Sigmoid colon (tissue), 7 donors: ENCODE data around the gene KRTAP5-9. TPM values are rescaled to one million over a fixed set of nuclear protein-coding genes. Genes with fewer than 3 reads are reported as not detected.
A peak's percentile ranks its signal among the peaks of the same experiment; 100 is the strongest.
"Not testable (repeated sequence)": the region's sequence is repeated elsewhere in the genome, so short reads cannot be mapped to it uniquely, and the experiment has no call there.

Experiments
- DNase-seq: peaks from one replicate; pipeline ENCODE4 v3.0.0-alpha.2; 2019
- H3K27ac ChIP-seq, 4 donors: fragments of 200-600 bp; sonication (generic); one replicate each; pipeline ENCODE4 v1.5.1; 2016 to 2019; ENCODE audit warnings: mild to moderate bottlenecking in 1 of 4
- H3K27me3 ChIP-seq, 3 donors: fragments of 200-600 bp; sonication (generic); one replicate each; pipeline ENCODE4 v1.5.1; 2019; ENCODE audit warnings: mild to moderate bottlenecking in 1 of 3
- H3K36me3 ChIP-seq, 4 donors: fragments of 200-600 bp; sonication (generic); one replicate each; pipeline ENCODE4 v1.5.1; 2016 to 2019
- H3K4me1 ChIP-seq, 4 donors: fragments of 200-600 bp; sonication (generic); one replicate each; pipeline ENCODE4 v1.5.1; 2017 to 2019
- H3K4me3 ChIP-seq, 4 donors: fragments of 200-600 bp; sonication (generic); one replicate each; pipeline ENCODE4 v1.5.1; 2017 to 2019; ENCODE audit warnings: mild to moderate bottlenecking in 2 of 4, moderate library complexity in 1 of 4
- H3K9me3 ChIP-seq, 4 donors: fragments of 200-600 bp in 3 of 4; sonication (generic) in 3 of 4; one replicate each; pipeline versions ENCODE4 v1.5.1 to v1.6.1; 2013 to 2019
- CTCF ChIP-seq, 4 experiments: fragments of 450-650 bp in 3 of 4; fragments of 200-600 bp in 1 of 4; IDR thresholded peaks; one replicate each; pipeline ENCODE4 v1.5.1; 2016 to 2019; ENCODE audit warnings: antibody characterized with exemption in 4 of 4, mild to moderate bottlenecking in 3 of 4, moderate library complexity in 2 of 4
- EP300 ChIP-seq, 4 donors: sonication (generic); formaldehyde crosslinking; IDR thresholded peaks; one replicate each; pipeline ENCODE4 v1.6.1; 2017; ENCODE audit warnings: antibody characterized with exemption in 4 of 4
- POLR2A ChIP-seq, 2 donors: fragments of 450-650 bp; IDR thresholded peaks; one replicate each; pipeline ENCODE4 v1.6.1; 2016; ENCODE audit warnings: antibody characterized with exemption in 2 of 2, mild to moderate bottlenecking in 2 of 2, moderate library complexity in 2 of 2
- POLR2AphosphoS5 ChIP-seq, 4 donors: sonication (generic); formaldehyde crosslinking; IDR thresholded peaks; one replicate each; pipeline ENCODE4 v1.6.1; 2017; ENCODE audit warnings: antibody characterized with exemption in 4 of 4
- WGBS, 2 donors: extraction: QIAGEN DNeasy Blood & Tissue Kit; methylation state at CpG; one replicate each; pipeline ENCODE4 v1.1.7; 2013; 5-methylcytosine and 5-hydroxymethylcytosine counted together
- intact Hi-C: fragments of 100-400 bp; cut with DNase I; formaldehyde crosslinking; loops from one replicate; pipeline ENCODE4 v1.15.1; 2023
- polyA plus RNA-seq, 3 donors: library from polyadenylated mRNA; stranded (reverse); fragments of 200-250 nt; gene quantifications; one replicate each; pipeline ENCODE4 v1.2.3, GENCODE V29; 2013
- total RNA-seq, 4 donors: library from RNA; depleted of rRNA; stranded (reverse); fragments of >200 nt; gene quantifications; one replicate each; pipeline ENCODE4 v1.1.0, GENCODE V29; 2016
- donor health status: healthy with polysubstance abuse.
- donor health status: Bipolar disorder and iron deficiency.
- donor health status: healthy.

KRTAP5-9 gene
- total and polyA plus RNA-seq, 7 donors: 0.52 to 0.66 TPM; not detected in 5

- H3K4me1 ChIP-seq: peaks cover 0 to 8% (median 0%) of the 10 kb centered on the region in 4 donors
- no peak overlapping the region for H3K27ac ChIP-seq
- peak; percentile 76 for DNase-seq
- H3K36me3 ChIP-seq: no peaks in the 10 kb centered on the region
- peaks cover 0 to 6% (median 0%) of the 10 kb centered on the region in 3 donors for H3K27me3 ChIP-seq
- no peaks in the 10 kb centered on the region for H3K9me3 ChIP-seq
- intact Hi-C loops: no loop called here
- no peak overlapping the region for H3K4me3 ChIP-seq
- TF ChIP-seq EP300 (IDR thresholded peaks at IDR 0.05) (no peak), POLR2A (IDR thresholded peaks at IDR 0.05) (no peak), POLR2AphosphoS5 (IDR thresholded peaks at IDR 0.05) (no peak), CTCF (IDR thresholded peaks at IDR 0.05) (peak; percentile 21 to 79 (median 70))
- WGBS, 2 donors: 2 to 8% methylated on average over 8 of the region's 8 CpGs
These were observed 32.1 kb downstream of the KRTAP5-9 start for GRCh38 chr11:71580057-71581003.

GRCh38 chr11:71581826-71582225 lies 33.6 kb downstream of the KRTAP5-9 start:
- H3K9me3 ChIP-seq: no peaks in the 10 kb centered on the region
- intact Hi-C loops: no loop called here
- H3K36me3 ChIP-seq: no peaks in the 10 kb centered on the region
- no peak for DNase-seq
- peaks cover 0 to 8% (median 0%) of the 10 kb centered on the region in 4 donors for H3K4me1 ChIP-seq
- WGBS, 2 donors: 87 to 89% methylated on average over 4 of the region's 4 CpGs
- TF ChIP-seq POLR2A (IDR thresholded peaks at IDR 0.05): no peak
- TF ChIP-seq CTCF (IDR thresholded peaks at IDR 0.05): no peak
- TF ChIP-seq EP300 (IDR thresholded peaks at IDR 0.05): no peak
- no peak for TF ChIP-seq POLR2AphosphoS5 (IDR thresholded peaks at IDR 0.05)
- H3K4me3 ChIP-seq: no peak overlapping the region
- peaks cover 0 to 10% (median 0%) of the 10 kb centered on the region in 3 donors for H3K27me3 ChIP-seq
- no peak overlapping the region for H3K27ac ChIP-seq

GRCh38 chr11:71582309-71582895 lies 34.2 kb downstream of the KRTAP5-9 start, which contains the start of gene KRTAP5-11:
TSS of gene KRTAP5-11 (minus strand) at chr11:71582875. CDS start at chr11:71582837, 38 bp downstream.
- Histone ChIP-seq H3K27me3 (peaks cover 0 to 10% (median 0%) of the 10 kb centered on the region in 3 donors), H3K9me3 (no peaks in the 10 kb centered on the region), H3K36me3 (no peaks in the 10 kb centered on the region), H3K4me1 (peaks cover 0 to 8% (median 0%) of the 10 kb centered on the region in 4 donors), H3K27ac (no peak within 1 kb of the TSS), H3K4me3 (no peak within 1 kb of the TSS)
- intact Hi-C loops: no loop called here
- DNase-seq: no peak
- no peak for TF ChIP-seq CTCF (IDR thresholded peaks at IDR 0.05)
- TF ChIP-seq POLR2AphosphoS5 (IDR thresholded peaks at IDR 0.05): no peak
- TF ChIP-seq EP300 (IDR thresholded peaks at IDR 0.05): no peak
- no peak for TF ChIP-seq POLR2A (IDR thresholded peaks at IDR 0.05)
- 73% methylated on average over 3 of the region's 3 CpGs for WGBS, 2 donors

GRCh38 chr11:71582969-71583368 lies 34.7 kb downstream of the KRTAP5-9 start:
- H3K27ac ChIP-seq, H3K4me3 ChIP-seq, intact Hi-C loops, H3K4me1 ChIP-seq, H3K27me3 ChIP-seq, H3K36me3 ChIP-seq, H3K9me3 ChIP-seq, DNase-seq: not testable (repeated sequence)
- 77 to 89% methylated on average over 2 of the region's 2 CpGs for WGBS, 2 donors

- 77 to 78% methylated on average over 5 of the region's 5 CpGs for WGBS, 2 donors
- H3K9me3 ChIP-seq, H3K4me3 ChIP-seq, H3K36me3 ChIP-seq, H3K27ac ChIP-seq, DNase-seq, intact Hi-C loops, H3K27me3 ChIP-seq, H3K4me1 ChIP-seq: not testable (repeated sequence)
These were observed 37.5 kb downstream of the KRTAP5-9 start for GRCh38 chr11:71585673-71586072.

GRCh38 chr11:71588314-71588713 lies 40.1 kb downstream of the KRTAP5-9 start:
- H3K4me3 ChIP-seq, H3K4me1 ChIP-seq, DNase-seq, intact Hi-C loops, H3K27me3 ChIP-seq, H3K36me3 ChIP-seq, H3K9me3 ChIP-seq, H3K27ac ChIP-seq: not testable (repeated sequence)
- WGBS, 2 donors: 18 to 50% methylated on average over 4 of the region's 4 CpGs

GRCh38 chr11:71588822-71589545 lies 40.8 kb downstream of the KRTAP5-9 start:
- H3K27ac ChIP-seq, DNase-seq, intact Hi-C loops, H3K4me3 ChIP-seq, H3K4me1 ChIP-seq, H3K36me3 ChIP-seq, H3K9me3 ChIP-seq, H3K27me3 ChIP-seq: not testable (repeated sequence)
- 44 to 59% methylated on average over 11 of the region's 11 CpGs for WGBS, 2 donors

GRCh38 chr11:71589546-71589920 lies 41.3 kb downstream of the KRTAP5-9 start:
- DNase-seq, H3K27ac ChIP-seq, H3K4me3 ChIP-seq, H3K36me3 ChIP-seq, H3K27me3 ChIP-seq, H3K4me1 ChIP-seq, H3K9me3 ChIP-seq, intact Hi-C loops: not testable (repeated sequence)
- WGBS, 2 donors: 23 to 73% methylated on average over 8 of the region's 8 CpGs
